Spinal cord (tissue), 10 donors: ENCODE results near the gene FOXA3. TPM values are rescaled to one million over a fixed set of nuclear protein-coding genes. Genes with fewer than 3 reads are reported as not detected.
A peak's percentile ranks its signal among the peaks of the same experiment; 100 is the strongest.
"Not testable (repeated sequence)": the region's sequence is repeated elsewhere in the genome, so short reads cannot be mapped to it uniquely, and the experiment has no call there.

ENCODE experiments used
- DNase-seq, 6 donors: peaks; one replicate each; pipeline versions ENCODE4 v3.0.0 to v3.0.0-alpha.2; 2013 to 2015; ENCODE audit warnings: low spot score in 6 of 6, low read depth in 4 of 6
- H3K27ac ChIP-seq: one replicate; pipeline ENCODE4 v1.5.1; 2013; ENCODE audit warnings: low read depth, low read length, control low read depth
- H3K27me3 ChIP-seq: one replicate; pipeline ENCODE4 v1.6.1; 2013; ENCODE audit warnings: low read length; ENCODE audit not compliant: control insufficient read depth, insufficient read depth
- H3K36me3 ChIP-seq: one replicate; pipeline ENCODE4 v1.6.1; 2013; ENCODE audit warnings: low read length; ENCODE audit not compliant: control insufficient read depth, insufficient read depth
- H3K4me1 ChIP-seq: one replicate; pipeline ENCODE4 v1.6.1; 2013; ENCODE audit warnings: low read length; ENCODE audit not compliant: control insufficient read depth, insufficient read depth
- H3K4me3 ChIP-seq: one replicate; pipeline ENCODE4 v1.5.1; 2013; ENCODE audit warnings: low read depth, low read length, control low read depth
- H3K9me3 ChIP-seq: one replicate; pipeline ENCODE4 v1.6.1; 2013; ENCODE audit warnings: low read length; ENCODE audit not compliant: control insufficient read depth, insufficient read depth
- whole genome bisulfite sequencing: methylation state at CpG from one replicate; pipeline ENCODE4 v1.1.5; 2013; ENCODE audit warnings: missing lambda C conversion rate; ENCODE audit not compliant: insufficient coverage; 5-methylcytosine and 5-hydroxymethylcytosine counted together
- polyA plus RNA-seq, 2 donors: library from polyadenylated mRNA; unstranded; fragments of 120-200 nt; gene quantifications; one replicate each; pipeline ENCODE4 v1.2.1, GENCODE V29; 2013; ENCODE audit not compliant: insufficient read length in 2 of 2
- total RNA-seq, 2 donors: library from RNA; depleted of rRNA in 1 of 2; stranded (reverse); fragments of 120-200 nt in 1 of 2; fragments of >200 nt in 1 of 2; gene quantifications; one replicate each; pipeline versions ENCODE4 v1.2.3 to v1.2.4, GENCODE V29; 2013 to 2014
- donor health status: healthy.

FOXA3 gene
- total and polyA plus RNA-seq, 4 donors, result not detected

GRCh38 chr19:45860359-45861259, 3.5 kb upstream of the FOXA3 start:
- Histone ChIP-seq H3K36me3 (peaks cover 42% of the 10 kb centered on the region), H3K27ac (no peak overlapping the region), H3K4me1 (peaks cover 20% of the 10 kb centered on the region), H3K27me3 (peaks cover 22% of the 10 kb centered on the region), H3K4me3 (no peak overlapping the region), H3K9me3 (no peaks in the 10 kb centered on the region)
- 80% methylated on average over 2 of the region's 15 CpGs for WGBS
- no peak for DNase-seq

GRCh38 chr19:45862271-45862563, 1.9 kb upstream of the FOXA3 start:
- 0% methylated on average over 9 of the region's 11 CpGs for WGBS
- no peak for DNase-seq
- Histone ChIP-seq H3K36me3 (peaks cover 32% of the 10 kb centered on the region), H3K4me3 (peak overlapping the region; percentile 99), H3K27me3 (peaks cover 38% of the 10 kb centered on the region), H3K9me3 (no peaks in the 10 kb centered on the region), H3K27ac (peak overlapping the region; percentile 98), H3K4me1 (peaks cover 20% of the 10 kb centered on the region)

DNA sequence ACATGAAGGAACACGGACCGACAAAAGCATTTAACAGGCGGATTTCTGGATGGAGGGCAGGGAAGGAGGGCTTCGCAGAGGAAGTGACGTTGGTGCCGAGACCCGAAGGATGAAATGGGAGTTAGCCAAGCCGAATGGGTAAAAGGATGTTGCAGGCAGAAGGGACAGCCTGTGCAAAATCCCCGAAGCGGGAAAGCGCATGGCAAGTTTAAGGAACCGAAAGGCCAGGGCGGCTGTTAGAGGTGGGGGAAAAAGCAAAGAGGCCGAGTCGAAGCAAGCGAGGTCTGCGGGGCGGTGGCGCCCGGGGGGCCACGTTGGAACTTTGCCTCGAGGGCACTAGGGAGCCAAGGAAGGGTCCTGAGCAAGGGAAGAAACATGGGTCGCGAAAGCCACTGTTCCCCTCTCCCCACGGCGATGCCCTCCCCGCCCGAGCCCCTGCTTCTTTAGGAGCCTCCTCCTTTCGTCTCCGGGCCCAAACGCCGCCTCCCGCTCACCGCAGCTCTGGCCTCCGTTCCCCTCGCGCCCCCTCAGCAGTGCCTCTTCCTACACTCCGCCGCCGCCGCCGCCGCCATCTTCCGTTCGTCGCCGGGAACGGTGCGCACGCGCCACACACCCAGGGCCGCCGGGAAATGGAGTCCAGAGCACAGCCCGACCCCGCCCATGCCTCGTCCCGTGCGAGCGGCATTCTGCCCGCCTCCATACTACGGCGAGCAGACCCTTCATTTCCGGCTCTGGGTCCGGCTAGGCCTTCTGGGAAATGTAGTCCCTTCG, 1.4 kb upstream of the FOXA3 start, which contains the start of gene SYMPK:
SYMPK (minus strand) TSS at position 584 of the 771 bp plus-strand sequence. CDS start 8,652 bp downstream, outside the sequence.
- H3K36me3 ChIP-seq, result peaks cover 32% of the 10 kb centered on the region
- H3K27me3 ChIP-seq, result peaks cover 39% of the 10 kb centered on the region
- peak within 1 kb of the TSS; percentile 99 for H3K4me3 ChIP-seq
- WGBS, result under 1% methylated on average over 61 of the region's 65 CpGs
- DNase-seq, result peak; percentile 91 to 100 (median 98)
- peaks cover 20% of the 10 kb centered on the region for H3K4me1 ChIP-seq
- H3K27ac ChIP-seq, result peak within 1 kb of the TSS; percentile 98
- no peaks in the 10 kb centered on the region for H3K9me3 ChIP-seq

GRCh38 chr19:45863335-45863839, 739 bp upstream of the FOXA3 start:
- no peak for DNase-seq
- H3K4me1 ChIP-seq, result peaks cover 20% of the 10 kb centered on the region
- H3K27ac ChIP-seq, result no peak overlapping the region
- peaks cover 39% of the 10 kb centered on the region for H3K27me3 ChIP-seq
- WGBS, result 1% methylated on average over 11 of the region's 22 CpGs
- no peaks in the 10 kb centered on the region for H3K9me3 ChIP-seq
- H3K36me3 ChIP-seq, result peaks cover 26% of the 10 kb centered on the region
- peak overlapping the region; percentile 99 for H3K4me3 ChIP-seq

GRCh38 chr19:45864629-45865082, 530 bp downstream of the FOXA3 start:
- Histone ChIP-seq H3K27me3 (peaks cover 39% of the 10 kb centered on the region), H3K27ac (no peak overlapping the region), H3K9me3 (no peaks in the 10 kb centered on the region), H3K36me3 (peaks cover 13% of the 10 kb centered on the region), H3K4me3 (no peak overlapping the region), H3K4me1 (peaks cover 20% of the 10 kb centered on the region)
- no peak for DNase-seq
- under 1% methylated on average over 12 of the region's 12 CpGs for WGBS

DNA sequence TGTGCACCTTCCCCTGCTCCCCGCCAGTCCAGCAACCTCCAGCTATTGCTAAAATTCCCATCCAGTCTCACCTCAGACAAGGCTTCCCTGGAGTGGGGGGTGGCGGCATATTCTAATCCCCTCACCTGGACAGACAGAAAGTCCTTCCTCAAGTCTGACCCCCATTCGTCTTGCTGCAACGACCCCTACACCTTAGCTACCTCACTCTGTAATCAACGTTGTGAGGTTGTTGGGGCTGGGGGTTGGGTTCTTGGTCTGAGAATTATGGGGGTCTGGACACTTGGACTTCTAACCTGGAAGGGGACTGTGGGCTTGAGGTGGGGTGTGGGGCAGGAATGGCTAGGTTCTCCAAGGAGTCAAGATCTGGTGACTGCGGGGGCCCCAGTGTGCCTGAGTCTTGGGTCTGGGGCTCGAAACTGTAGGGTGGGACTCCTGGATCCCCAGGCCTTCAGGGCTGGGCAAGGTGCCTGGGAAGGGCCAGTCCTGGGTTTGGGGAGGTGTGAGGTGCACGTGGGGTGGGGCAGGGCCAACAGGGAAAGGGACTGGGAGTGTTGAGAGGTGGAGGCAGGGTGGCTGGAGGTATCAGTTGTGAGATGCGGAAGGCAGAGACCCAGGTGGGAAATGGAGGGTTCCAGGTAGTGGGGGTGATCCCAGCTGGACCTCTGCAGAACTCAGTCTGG, 1.3 kb downstream of the FOXA3 start:
- Histone ChIP-seq H3K9me3 (no peaks in the 10 kb centered on the region), H3K27me3 (peaks cover 39% of the 10 kb centered on the region), H3K4me1 (peaks cover 20% of the 10 kb centered on the region), H3K4me3 (no peak overlapping the region), H3K36me3 (peaks cover 7% of the 10 kb centered on the region), H3K27ac (no peak overlapping the region)
- no peak for DNase-seq
- 67% methylated on average over 4 of the region's 9 CpGs for WGBS

DNA sequence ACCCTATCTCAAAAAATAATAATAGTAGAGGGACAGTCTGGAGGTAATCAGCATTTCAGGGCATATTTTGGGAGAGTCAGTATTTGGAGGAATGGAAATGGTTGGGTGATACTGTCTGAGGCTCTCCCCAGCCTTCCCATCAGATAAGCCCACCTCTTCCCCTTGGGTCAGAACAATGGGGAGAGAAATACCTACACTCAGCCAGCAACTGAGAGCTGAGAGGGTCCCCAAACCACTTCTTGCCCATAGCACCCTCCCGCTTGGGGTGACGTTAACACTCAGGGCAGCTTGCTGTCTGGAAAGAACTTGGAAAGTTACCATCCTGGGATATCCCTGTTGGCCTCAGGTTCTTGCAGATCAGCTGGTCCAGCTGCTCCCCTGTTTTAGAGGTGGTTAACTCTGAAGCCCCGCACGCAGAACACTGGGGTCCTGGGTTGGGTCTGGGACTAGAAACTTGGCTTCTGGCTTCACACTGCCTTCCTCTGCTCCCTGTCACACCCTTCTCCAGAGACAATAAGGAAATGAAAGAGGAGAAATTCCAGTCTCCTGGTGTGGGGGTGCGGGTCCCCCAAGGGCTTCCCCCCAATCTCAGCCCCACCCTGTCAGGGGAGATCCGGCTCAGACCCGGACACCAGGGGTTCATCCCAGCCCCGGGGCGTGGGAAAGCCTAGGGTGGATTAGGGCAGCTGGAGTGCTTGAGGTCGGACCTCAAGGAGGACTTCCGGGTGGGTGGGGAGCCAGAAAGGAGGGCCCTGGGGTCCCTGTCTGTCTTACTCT, 2.5 kb downstream of the FOXA3 start:
- no peak overlapping the region for H3K4me3 ChIP-seq
- 72% methylated on average over 8 of the region's 11 CpGs for WGBS
- H3K27me3 ChIP-seq, result peaks cover 39% of the 10 kb centered on the region
- H3K36me3 ChIP-seq, result no peaks in the 10 kb centered on the region
- no peak for DNase-seq
- H3K4me1 ChIP-seq, result peaks cover 17% of the 10 kb centered on the region
- no peaks in the 10 kb centered on the region for H3K9me3 ChIP-seq
- no peak overlapping the region for H3K27ac ChIP-seq

DNA sequence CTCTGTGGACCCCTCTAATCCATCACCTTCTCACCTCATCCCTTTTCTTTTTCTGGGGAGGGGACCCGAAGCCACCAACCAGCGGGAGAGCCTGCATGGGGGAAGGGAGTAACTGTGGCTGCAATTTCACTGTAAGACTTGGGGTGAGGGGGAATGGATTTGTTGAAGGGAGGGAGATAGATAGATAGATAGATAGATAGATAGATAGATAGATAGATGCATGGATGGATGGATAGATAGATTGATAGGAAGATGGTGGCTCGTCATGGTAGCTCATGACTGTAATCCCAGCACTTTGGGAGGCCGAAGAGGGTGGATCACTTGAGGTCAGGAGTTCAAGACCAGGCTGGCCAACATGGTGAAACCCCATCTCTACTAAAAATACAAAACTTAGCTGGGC, 3.1 kb downstream of the FOXA3 start:
- H3K9me3 ChIP-seq, H3K4me3 ChIP-seq, H3K27ac ChIP-seq, DNase-seq, H3K36me3 ChIP-seq: not testable (repeated sequence)
- peaks cover 14% of the 10 kb centered on the region for H3K4me1 ChIP-seq
- 59% methylated on average over 2 of the region's 4 CpGs for WGBS
- H3K27me3 ChIP-seq, result peaks cover 39% of the 10 kb centered on the region

- DNase-seq, result no peak
- Histone ChIP-seq H3K4me1 (no peaks in the 10 kb centered on the region), H3K36me3 (no peaks in the 10 kb centered on the region), H3K4me3 (no peak overlapping the region), H3K27ac (no peak overlapping the region), H3K27me3 (peaks cover 15% of the 10 kb centered on the region), H3K9me3 (no peaks in the 10 kb centered on the region)
- WGBS, result 100% methylated on average over 2 of the region's 5 CpGs
Observed at GRCh38 chr19:45870798-45871197, 6.7 kb downstream of the FOXA3 start.
